ENCODE results near the gene RBKS.
"Not testable (repeated sequence)": the region's sequence is repeated elsewhere in the genome, so short reads cannot be mapped to it uniquely, and the experiment has no call there.

Gene RBKS

GRCh38 chr2:27779417-27780055 lies 110.7 kb downstream of the RBKS start:
- H3K4me1 Mint-ChIP-seq, result peaks cover 8% of the 10 kb centered on the region
- H3K4me3 Mint-ChIP-seq, result no peak overlapping the region
- peaks cover 23% of the 10 kb centered on the region for H3K36me3 Mint-ChIP-seq
- H3K27me3 Mint-ChIP-seq, result no peaks in the 10 kb centered on the region
- H3K9me3 Mint-ChIP-seq, result no peaks in the 10 kb centered on the region
- DNase-seq (ENCODE audit: low spot score in 2 of 2) (no peak), ATAC-seq (ENCODE audit: low read depth) (no peak)
- H3K27ac Mint-ChIP-seq, result no peak overlapping the region

GRCh38 chr2:27776696-27777095 lies 113.5 kb downstream of the RBKS start:
- Mint-ChIP-seq H3K4me3 (no peak overlapping the region), H3K27ac (no peak overlapping the region), H3K36me3 (peaks cover 22% of the 10 kb centered on the region), H3K9me3 (no peaks in the 10 kb centered on the region), H3K4me1 (peaks cover 24% of the 10 kb centered on the region), H3K27me3 (no peaks in the 10 kb centered on the region)
- no peak for DNase-seq (ENCODE audit: low spot score in 2 of 2)
- ATAC-seq (ENCODE audit: low read depth), result no peak

- H3K27ac Mint-ChIP-seq, result peak overlapping the region; percentile 20
- peaks cover 19% of the 10 kb centered on the region for H3K36me3 Mint-ChIP-seq
- H3K27me3 Mint-ChIP-seq, result no peaks in the 10 kb centered on the region
- H3K4me1 Mint-ChIP-seq, result peaks cover 25% of the 10 kb centered on the region
- no peaks in the 10 kb centered on the region for H3K9me3 Mint-ChIP-seq
- DNase-seq (ENCODE audit: low spot score in 2 of 2) (no peak), ATAC-seq (ENCODE audit: low read depth) (no peak)
- H3K4me3 Mint-ChIP-seq, result no peak overlapping the region
Measured at GRCh38 chr2:27776097-27776496, 114.1 kb downstream of the RBKS start.

- Mint-ChIP-seq H3K27me3 (no peaks in the 10 kb centered on the region), H3K9me3 (peaks cover 2% of the 10 kb centered on the region), H3K36me3 (peaks cover 14% of the 10 kb centered on the region), H3K4me3 (peak overlapping the region; percentile 17), H3K27ac (peak overlapping the region; percentile 9), H3K4me1 (peaks cover 27% of the 10 kb centered on the region)
- ATAC-seq (ENCODE audit: low read depth) (no peak), DNase-seq (ENCODE audit: low spot score in 2 of 2) (no peak)
Measured at GRCh38 chr2:27773959-27774358, 116.2 kb downstream of the RBKS start.

GRCh38 chr2:27772804-27773203 lies 117.4 kb downstream of the RBKS start:
- Mint-ChIP-seq H3K27ac (peak overlapping the region; percentile 55), H3K27me3 (no peaks in the 10 kb centered on the region)

GRCh38 chr2:27771548-27772335 lies 118.4 kb downstream of the RBKS start, which contains the start of gene MRPL33:
Gene MRPL33 (plus strand): TSS chr2:27771719. CDS start chr2:27771778, 59 bp downstream.
- H3K4me1 Mint-ChIP-seq, result peaks cover 24% of the 10 kb centered on the region

More at GRCh38 chr2:27772804-27773203, 117.4 kb downstream of the RBKS start:
- peaks cover 2% of the 10 kb centered on the region for H3K9me3 Mint-ChIP-seq
- ATAC-seq (ENCODE audit: low read depth) (no peak), DNase-seq (ENCODE audit: low spot score in 2 of 2) (no peak)
- peaks cover 10% of the 10 kb centered on the region for H3K36me3 Mint-ChIP-seq
- H3K4me1 Mint-ChIP-seq, result peaks cover 24% of the 10 kb centered on the region
- peak overlapping the region; percentile 34 for H3K4me3 Mint-ChIP-seq

GRCh38 chr2:27771202-27771547 lies 119.0 kb downstream of the RBKS start:
- DNase-seq (ENCODE audit: low spot score in 2 of 2) (no peak), ATAC-seq (ENCODE audit: low read depth) (peak; percentile 41)
- Mint-ChIP-seq H3K4me3 (peak overlapping the region; percentile 98), H3K27me3 (no peaks in the 10 kb centered on the region), H3K4me1 (peaks cover 24% of the 10 kb centered on the region), H3K27ac (peak overlapping the region; percentile 99), H3K9me3 (peaks cover 2% of the 10 kb centered on the region), H3K36me3 (peaks cover 9% of the 10 kb centered on the region)

More at GRCh38 chr2:27771548-27772335, 118.4 kb downstream of the RBKS start, which contains the start of gene MRPL33:
- ATAC-seq (ENCODE audit: low read depth) (peak; percentile 92), DNase-seq (ENCODE audit: low spot score in 2 of 2) (peak; percentile 81 to 88)
- H3K4me3 Mint-ChIP-seq, result peak within 1 kb of the TSS; percentile 98
- H3K9me3 Mint-ChIP-seq, result peaks cover 2% of the 10 kb centered on the region
- H3K27ac Mint-ChIP-seq, result peak within 1 kb of the TSS; percentile 99
- peaks cover 10% of the 10 kb centered on the region for H3K36me3 Mint-ChIP-seq
- no peaks in the 10 kb centered on the region for H3K27me3 Mint-ChIP-seq

- H3K9me3 Mint-ChIP-seq, result peaks cover 2% of the 10 kb centered on the region
- ATAC-seq (ENCODE audit: low read depth) (no peak), DNase-seq (ENCODE audit: low spot score in 2 of 2) (no peak)
- H3K4me3 Mint-ChIP-seq, result peak overlapping the region; percentile 67
- H3K36me3 Mint-ChIP-seq, result peaks cover 2% of the 10 kb centered on the region
- H3K27ac Mint-ChIP-seq, result no peak overlapping the region
- peaks cover 6% of the 10 kb centered on the region for H3K4me1 Mint-ChIP-seq
- peaks cover 2% of the 10 kb centered on the region for H3K27me3 Mint-ChIP-seq
Measured at GRCh38 chr2:27766287-27766661, 123.9 kb downstream of the RBKS start.

- peaks cover 2% of the 10 kb centered on the region for H3K27me3 Mint-ChIP-seq
- no peak overlapping the region for H3K27ac Mint-ChIP-seq
- ATAC-seq (ENCODE audit: low read depth), result peak; percentile 49
- DNase-seq (ENCODE audit: low spot score in 2 of 2), result peak in 1 of 2 donors; percentile 43
- peaks cover 2% of the 10 kb centered on the region for H3K36me3 Mint-ChIP-seq
- H3K4me3 Mint-ChIP-seq, result peak overlapping the region; percentile 67
- H3K9me3 Mint-ChIP-seq, result peaks cover 2% of the 10 kb centered on the region
- peaks cover 3% of the 10 kb centered on the region for H3K4me1 Mint-ChIP-seq
Measured at GRCh38 chr2:27765621-27766286, 124.4 kb downstream of the RBKS start.

- H3K27ac Mint-ChIP-seq; H3K4me3 Mint-ChIP-seq; H3K36me3 Mint-ChIP-seq; H3K27me3 Mint-ChIP-seq; ATAC-seq (ENCODE audit: low read depth); H3K9me3 Mint-ChIP-seq; DNase-seq (ENCODE audit: low spot score in 2 of 2); H3K4me1 Mint-ChIP-seq: not testable (repeated sequence)
Measured at GRCh38 chr2:27764526-27764925, 125.7 kb downstream of the RBKS start.

GRCh38 chr2:27763907-27764267 lies 126.3 kb downstream of the RBKS start:
- H3K27me3 Mint-ChIP-seq, result peaks cover 2% of the 10 kb centered on the region

GRCh38 chr2:27762951-27763906 lies 127.0 kb downstream of the RBKS start:
- Mint-ChIP-seq H3K9me3 (no peaks in the 10 kb centered on the region), H3K27me3 (peaks cover 2% of the 10 kb centered on the region), H3K4me1 (peaks cover 3% of the 10 kb centered on the region), H3K36me3 (no peaks in the 10 kb centered on the region), H3K27ac (no peak overlapping the region), H3K4me3 (no peak overlapping the region)
- DNase-seq (ENCODE audit: low spot score in 2 of 2) (no peak), ATAC-seq (ENCODE audit: low read depth) (no peak)

More at GRCh38 chr2:27763907-27764267, 126.3 kb downstream of the RBKS start:
- no peaks in the 10 kb centered on the region for H3K9me3 Mint-ChIP-seq
- no peak for ATAC-seq (ENCODE audit: low read depth)
- H3K4me3 Mint-ChIP-seq, result no peak overlapping the region
- no peak overlapping the region for H3K27ac Mint-ChIP-seq
- DNase-seq (ENCODE audit: low spot score in 2 of 2), result no peak
- H3K4me1 Mint-ChIP-seq, result peaks cover 3% of the 10 kb centered on the region
- H3K36me3 Mint-ChIP-seq, result no peaks in the 10 kb centered on the region
